ENCODE data around the gene GRB10. TPM values are rescaled to one million over a fixed set of nuclear protein-coding genes. Genes with fewer than 3 reads are reported as not detected.

Gene GRB10
- total RNA-seq, 2 donors from 2014 or later, result 0.48 to 2.5 TPM

GRCh38 chr7:50676079-50676478, 106.6 kb downstream of the GRB10 start:
- H3K9me3 Mint-ChIP-seq, result no peaks in the 10 kb centered on the region
- ATAC-seq (no peak), DNase-seq (ENCODE audit: low spot score) (peak; percentile 18)
- no peak overlapping the region for H3K4me3 Mint-ChIP-seq
- H3K27ac Mint-ChIP-seq, result no peak overlapping the region
- H3K36me3 Mint-ChIP-seq, result no peaks in the 10 kb centered on the region
- peaks cover 10 to 14% of the 10 kb centered on the region in 2 donors for H3K27me3 Mint-ChIP-seq
- no peaks in the 10 kb centered on the region for H3K4me1 Mint-ChIP-seq (ENCODE audit: low read depth in 2 of 2)

GRCh38 chr7:50674896-50675835, 107.5 kb downstream of the GRB10 start:
- ATAC-seq (no peak), DNase-seq (ENCODE audit: low spot score) (peak; percentile 18)
- no peak overlapping the region for H3K27ac Mint-ChIP-seq
- no peak overlapping the region for H3K4me3 Mint-ChIP-seq
- H3K27me3 Mint-ChIP-seq, result peaks cover 11% of the 10 kb centered on the region in 2 donors
- H3K9me3 Mint-ChIP-seq, result no peaks in the 10 kb centered on the region
- no peaks in the 10 kb centered on the region for H3K4me1 Mint-ChIP-seq (ENCODE audit: low read depth in 2 of 2)
- no peaks in the 10 kb centered on the region for H3K36me3 Mint-ChIP-seq

- peaks cover 8 to 11% of the 10 kb centered on the region in 2 donors for H3K27me3 Mint-ChIP-seq
- H3K9me3 Mint-ChIP-seq, result no peaks in the 10 kb centered on the region
- DNase-seq (ENCODE audit: low spot score) (peak; percentile 45), ATAC-seq (peak in 1 of 2 donors; percentile 21)
- H3K4me1 Mint-ChIP-seq (ENCODE audit: low read depth in 2 of 2), result no peaks in the 10 kb centered on the region
- H3K4me3 Mint-ChIP-seq, result no peak overlapping the region
- H3K27ac Mint-ChIP-seq, result no peak overlapping the region
- no peaks in the 10 kb centered on the region for H3K36me3 Mint-ChIP-seq
Measured at GRCh38 chr7:50674299-50674698, 108.4 kb downstream of the GRB10 start.

GRCh38 chr7:50673096-50673495, 109.6 kb downstream of the GRB10 start:
- Mint-ChIP-seq H3K4me1 (ENCODE audit: low read depth in 2 of 2) (no peaks in the 10 kb centered on the region), H3K4me3 (no peak overlapping the region), H3K27me3 (peaks cover 8 to 11% of the 10 kb centered on the region in 2 donors), H3K36me3 (no peaks in the 10 kb centered on the region), H3K27ac (no peak overlapping the region), H3K9me3 (no peaks in the 10 kb centered on the region)
- ATAC-seq (no peak), DNase-seq (ENCODE audit: low spot score) (peak; percentile 56)

- Mint-ChIP-seq H3K4me1 (ENCODE audit: low read depth in 2 of 2) (peaks cover 0 to 4% of the 10 kb centered on the region in 2 donors), H3K4me3 (no peak overlapping the region), H3K27me3 (peaks cover 8 to 14% of the 10 kb centered on the region in 2 donors), H3K9me3 (no peaks in the 10 kb centered on the region), H3K27ac (no peak overlapping the region), H3K36me3 (no peaks in the 10 kb centered on the region)
- no peak for ATAC-seq
- peak; percentile 45 for DNase-seq (ENCODE audit: low spot score)
Measured at GRCh38 chr7:50672045-50672444, 110.7 kb downstream of the GRB10 start.

- Mint-ChIP-seq H3K36me3 (no peaks in the 10 kb centered on the region), H3K27me3 (peaks cover 8 to 14% of the 10 kb centered on the region in 2 donors), H3K4me3 (no peak overlapping the region), H3K9me3 (no peaks in the 10 kb centered on the region), H3K4me1 (ENCODE audit: low read depth in 2 of 2) (peaks cover 0 to 5% of the 10 kb centered on the region in 2 donors), H3K27ac (no peak overlapping the region)
- DNase-seq (ENCODE audit: low spot score) (peak; percentile 5), ATAC-seq (no peak)
Measured at GRCh38 chr7:50671386-50671785, 111.3 kb downstream of the GRB10 start.

GRCh38 chr7:50669890-50670289, 112.8 kb downstream of the GRB10 start:
- ATAC-seq, result no peak
- no peaks in the 10 kb centered on the region for H3K36me3 Mint-ChIP-seq

GRCh38 chr7:50667789-50668226, 114.9 kb downstream of the GRB10 start:
- Mint-ChIP-seq H3K36me3 (no peaks in the 10 kb centered on the region), H3K27me3 (peaks cover 0 to 10% of the 10 kb centered on the region in 2 donors), H3K27ac (no peak overlapping the region), H3K4me3 (no peak overlapping the region), H3K4me1 (ENCODE audit: low read depth in 2 of 2) (peaks cover 14 to 26% of the 10 kb centered on the region in 2 donors), H3K9me3 (no peaks in the 10 kb centered on the region)
- DNase-seq (ENCODE audit: low spot score), result no peak
- ATAC-seq, result no peak

More at GRCh38 chr7:50669890-50670289, 112.8 kb downstream of the GRB10 start:
- Mint-ChIP-seq H3K27me3 (peaks cover 8 to 14% of the 10 kb centered on the region in 2 donors), H3K27ac (no peak overlapping the region), H3K4me3 (no peak overlapping the region), H3K4me1 (ENCODE audit: low read depth in 2 of 2) (peaks cover 3 to 12% of the 10 kb centered on the region in 2 donors), H3K9me3 (no peaks in the 10 kb centered on the region)
- no peak for DNase-seq (ENCODE audit: low spot score)

GRCh38 chr7:50667338-50667737, 115.4 kb downstream of the GRB10 start:
- Mint-ChIP-seq H3K4me3 (no peak overlapping the region), H3K27me3 (peaks cover 0 to 10% of the 10 kb centered on the region in 2 donors), H3K9me3 (no peaks in the 10 kb centered on the region), H3K4me1 (ENCODE audit: low read depth in 2 of 2) (peaks cover 19 to 31% of the 10 kb centered on the region in 2 donors), H3K36me3 (no peaks in the 10 kb centered on the region), H3K27ac (no peak overlapping the region)
- ATAC-seq (no peak), DNase-seq (ENCODE audit: low spot score) (no peak)

- ATAC-seq (no peak), DNase-seq (ENCODE audit: low spot score) (no peak)
- Mint-ChIP-seq H3K36me3 (no peaks in the 10 kb centered on the region), H3K27ac (peak overlapping the region; percentile 39 to 59), H3K27me3 (peaks cover 0 to 8% of the 10 kb centered on the region in 2 donors), H3K4me3 (peak overlapping the region; percentile 2), H3K9me3 (no peaks in the 10 kb centered on the region), H3K4me1 (ENCODE audit: low read depth in 2 of 2) (peaks cover 29 to 43% of the 10 kb centered on the region in 2 donors)
Measured at GRCh38 chr7:50666124-50666496, 116.6 kb downstream of the GRB10 start.

GRCh38 chr7:50665403-50666123, 117.1 kb downstream of the GRB10 start:
- DNase-seq (ENCODE audit: low spot score) (no peak), ATAC-seq (no peak)
- Mint-ChIP-seq H3K27ac (peak overlapping the region in 1 of 2 donors; percentile 88), H3K27me3 (peaks cover 0 to 3% of the 10 kb centered on the region in 2 donors), H3K4me1 (ENCODE audit: low read depth in 2 of 2) (peaks cover 33 to 48% of the 10 kb centered on the region in 2 donors), H3K4me3 (peak overlapping the region; percentile 60), H3K9me3 (no peaks in the 10 kb centered on the region), H3K36me3 (no peaks in the 10 kb centered on the region)

- H3K4me1 Mint-ChIP-seq (ENCODE audit: low read depth in 2 of 2), result peaks cover 39 to 55% of the 10 kb centered on the region in 2 donors
- peak overlapping the region in 1 of 2 donors; percentile 88 for H3K27ac Mint-ChIP-seq
- H3K27me3 Mint-ChIP-seq, result peaks cover 0 to 3% of the 10 kb centered on the region in 2 donors
Measured at GRCh38 chr7:50664937-50665336, 117.8 kb downstream of the GRB10 start.

GRCh38 chr7:50664461-50664922, 118.2 kb downstream of the GRB10 start:
- peak overlapping the region in 1 of 2 donors; percentile 88 for H3K27ac Mint-ChIP-seq
- H3K9me3 Mint-ChIP-seq, result no peaks in the 10 kb centered on the region
- H3K36me3 Mint-ChIP-seq, result no peaks in the 10 kb centered on the region
- H3K4me1 Mint-ChIP-seq (ENCODE audit: low read depth in 2 of 2), result peaks cover 44 to 59% of the 10 kb centered on the region in 2 donors
- DNase-seq (ENCODE audit: low spot score) (no peak), ATAC-seq (peak; percentile 83)
- peaks cover 0 to 3% of the 10 kb centered on the region in 2 donors for H3K27me3 Mint-ChIP-seq
- H3K4me3 Mint-ChIP-seq, result peak overlapping the region; percentile 60

More at GRCh38 chr7:50664937-50665336, 117.8 kb downstream of the GRB10 start:
- H3K36me3 Mint-ChIP-seq, result no peaks in the 10 kb centered on the region
- H3K9me3 Mint-ChIP-seq, result no peaks in the 10 kb centered on the region
- ATAC-seq (peak in 1 of 2 donors; percentile 11), DNase-seq (ENCODE audit: low spot score) (no peak)
- peak overlapping the region; percentile 60 for H3K4me3 Mint-ChIP-seq

Data from natural killer cell treated with Interleukin-12 subunit alpha and Interleukin-12 subunit beta and Interleukin-15 and Interleukin-18, amount 100 ng/mL, for 72 hours (primary cell).